SK-N-SH (cell line): Measurements from ENCODE around the gene CHCHD1.

Source experiments
- NFIC ChIP-seq: IDR thresholded peaks from 2 replicates; pipeline ENCODE4 v1.4.0; 2012; ENCODE audit warnings: borderline replicate concordance
- TAF1 ChIP-seq: IDR thresholded peaks from 2 replicates; pipeline ENCODE4 v1.6.1; 2012; ENCODE audit warnings: low read depth, mild to moderate bottlenecking, low read length, moderate library complexity, borderline replicate concordance
- TF ChIP-seq, protein P1 (sequence below): fragments of 200-600 bp; sonication (generic); IDR thresholded peaks from 2 replicates; pipeline ENCODE4 v1.6.1; 2017; ENCODE audit warnings: antibody characterized with exemption, mild to moderate bottlenecking, moderate library complexity

DNA sequence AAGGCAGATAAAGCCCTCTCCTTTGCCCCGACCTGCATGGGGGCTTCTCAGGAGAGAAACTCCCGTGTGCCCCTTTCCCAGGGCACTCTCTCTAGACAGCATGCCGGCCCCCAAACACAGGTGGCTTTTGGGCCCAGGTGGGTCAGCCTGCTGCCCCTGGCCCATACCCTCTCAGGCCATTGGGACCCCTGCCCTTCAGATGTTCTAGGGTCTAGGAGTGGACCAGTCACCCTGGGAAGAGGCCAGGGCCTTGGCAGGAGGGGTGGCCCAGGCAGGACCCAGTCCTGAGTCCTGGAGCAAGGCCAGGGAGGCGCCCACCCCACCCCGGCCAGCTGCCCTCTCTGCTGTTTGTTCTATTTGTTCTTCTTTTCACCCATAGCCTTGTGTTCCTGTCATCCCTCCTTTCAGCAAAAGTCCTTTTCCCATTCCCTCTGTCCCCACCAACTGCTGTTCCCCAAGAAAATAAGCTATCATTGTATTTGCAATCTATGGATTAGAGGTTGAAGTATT, 47.0 kb upstream of the CHCHD1 start:
- TF ChIP-seq, protein P1, sequence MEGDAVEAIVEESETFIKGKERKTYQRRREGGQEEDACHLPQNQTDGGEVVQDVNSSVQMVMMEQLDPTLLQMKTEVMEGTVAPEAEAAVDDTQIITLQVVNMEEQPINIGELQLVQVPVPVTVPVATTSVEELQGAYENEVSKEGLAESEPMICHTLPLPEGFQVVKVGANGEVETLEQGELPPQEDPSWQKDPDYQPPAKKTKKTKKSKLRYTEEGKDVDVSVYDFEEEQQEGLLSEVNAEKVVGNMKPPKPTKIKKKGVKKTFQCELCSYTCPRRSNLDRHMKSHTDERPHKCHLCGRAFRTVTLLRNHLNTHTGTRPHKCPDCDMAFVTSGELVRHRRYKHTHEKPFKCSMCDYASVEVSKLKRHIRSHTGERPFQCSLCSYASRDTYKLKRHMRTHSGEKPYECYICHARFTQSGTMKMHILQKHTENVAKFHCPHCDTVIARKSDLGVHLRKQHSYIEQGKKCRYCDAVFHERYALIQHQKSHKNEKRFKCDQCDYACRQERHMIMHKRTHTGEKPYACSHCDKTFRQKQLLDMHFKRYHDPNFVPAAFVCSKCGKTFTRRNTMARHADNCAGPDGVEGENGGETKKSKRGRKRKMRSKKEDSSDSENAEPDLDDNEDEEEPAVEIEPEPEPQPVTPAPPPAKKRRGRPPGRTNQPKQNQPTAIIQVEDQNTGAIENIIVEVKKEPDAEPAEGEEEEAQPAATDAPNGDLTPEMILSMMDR: no peak
- TF ChIP-seq TAF1 (no peak), NFIC (no peak)
